Stimulated activated CD4-positive, alpha-beta T cell treated with anti-CD3 and anti-CD28 coated beads, Interleukin-1b, Interleukin-23, amount 100 ng/mL, for 48 hours (primary cell): ENCODE results near the gene ALG12.

Source experiments
- DNase-seq: peaks from one replicate; pipeline ENCODE4 v3.0.0-alpha.2; 2020

ALG12 gene

DNA sequence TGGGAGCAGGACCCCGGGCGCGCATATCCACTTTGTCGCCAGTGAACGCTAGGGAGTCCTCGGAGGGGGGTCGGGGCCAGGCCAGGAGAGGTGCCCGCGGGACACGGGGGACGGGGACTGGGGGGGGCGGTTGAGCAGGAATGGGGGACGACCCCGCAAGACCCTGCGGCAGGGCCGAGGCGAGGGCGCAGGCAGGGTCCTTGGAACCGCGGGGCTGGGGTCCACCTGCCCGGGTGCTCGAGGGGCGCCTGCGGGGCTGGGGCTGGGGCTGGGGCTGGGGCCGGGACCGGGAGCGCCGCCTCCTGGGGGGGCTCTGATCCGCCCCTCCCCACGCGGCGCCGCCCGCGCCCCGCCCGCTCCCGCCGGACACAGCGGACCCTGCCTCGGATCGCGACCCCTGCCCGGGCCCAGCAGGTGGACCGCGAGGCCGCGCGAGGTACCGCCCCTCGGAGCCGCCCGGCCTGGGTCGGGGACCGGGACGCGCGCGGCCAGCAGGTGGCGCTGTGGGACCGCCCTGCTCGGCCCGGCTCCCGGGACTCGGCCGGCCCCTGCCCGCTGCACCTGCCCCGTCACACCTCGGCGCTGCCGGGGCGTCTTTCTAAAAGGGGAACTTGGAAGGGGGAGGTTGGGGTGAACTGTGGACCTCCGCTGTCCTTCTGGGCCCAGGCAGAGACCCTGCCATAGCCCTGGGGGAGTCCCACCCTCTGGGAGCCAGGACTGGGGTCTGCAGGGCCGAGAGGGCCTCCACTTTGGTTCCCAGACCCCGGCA lies 11.2 kb upstream of the ALG12 start:
- DNase-seq: peak; percentile 73

DNA sequence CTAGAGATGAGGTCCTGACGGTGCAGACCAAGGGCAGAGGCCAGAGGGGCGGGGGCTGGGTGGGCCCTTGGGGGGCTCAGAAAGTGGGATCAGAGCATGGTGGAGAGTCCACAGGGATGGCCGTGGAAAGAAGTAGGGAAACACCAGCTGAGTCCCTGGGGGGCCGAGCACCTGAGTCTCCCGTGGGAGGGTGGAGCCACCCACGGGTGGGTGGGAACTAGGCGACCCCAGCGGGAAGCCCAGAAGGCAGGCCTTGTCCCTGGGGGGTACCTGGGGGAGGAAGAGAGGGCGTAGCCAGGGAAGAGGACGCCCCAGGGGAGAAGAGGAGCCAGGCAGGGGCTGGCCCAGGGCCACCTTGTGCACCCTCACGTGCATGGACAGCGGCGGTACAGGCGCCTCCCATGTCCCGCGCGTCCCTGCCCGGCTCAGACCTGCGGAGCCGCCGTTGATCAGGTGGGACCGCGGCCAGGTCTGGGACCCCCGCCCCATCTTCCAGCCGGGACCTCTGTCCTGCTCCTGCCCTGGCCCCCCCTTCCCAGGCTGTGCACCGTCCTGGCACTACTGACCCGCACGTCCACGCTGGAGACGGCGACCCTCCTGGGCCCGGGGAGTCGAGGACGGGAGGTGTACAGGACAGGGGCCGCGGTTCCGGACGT lies 10.4 kb upstream of the ALG12 start:
- DNase-seq: no peak

DNA sequence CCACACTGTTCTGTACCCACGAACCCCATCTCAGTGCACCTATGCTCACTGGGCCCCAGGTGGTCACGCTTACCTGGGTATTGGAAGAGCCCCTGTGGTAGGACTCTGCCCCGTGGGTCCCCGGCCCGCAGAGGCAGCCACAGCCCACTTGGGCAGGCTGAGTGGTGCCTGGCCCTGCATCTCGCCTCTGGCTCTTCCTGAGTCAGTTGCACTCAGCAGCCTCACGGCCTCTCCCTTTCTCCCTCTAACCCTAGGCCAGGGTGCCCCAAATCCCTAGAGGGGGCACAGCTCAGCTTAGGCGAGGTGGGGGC lies 9.9 kb upstream of the ALG12 start:
- DNase-seq: no peak

DNA sequence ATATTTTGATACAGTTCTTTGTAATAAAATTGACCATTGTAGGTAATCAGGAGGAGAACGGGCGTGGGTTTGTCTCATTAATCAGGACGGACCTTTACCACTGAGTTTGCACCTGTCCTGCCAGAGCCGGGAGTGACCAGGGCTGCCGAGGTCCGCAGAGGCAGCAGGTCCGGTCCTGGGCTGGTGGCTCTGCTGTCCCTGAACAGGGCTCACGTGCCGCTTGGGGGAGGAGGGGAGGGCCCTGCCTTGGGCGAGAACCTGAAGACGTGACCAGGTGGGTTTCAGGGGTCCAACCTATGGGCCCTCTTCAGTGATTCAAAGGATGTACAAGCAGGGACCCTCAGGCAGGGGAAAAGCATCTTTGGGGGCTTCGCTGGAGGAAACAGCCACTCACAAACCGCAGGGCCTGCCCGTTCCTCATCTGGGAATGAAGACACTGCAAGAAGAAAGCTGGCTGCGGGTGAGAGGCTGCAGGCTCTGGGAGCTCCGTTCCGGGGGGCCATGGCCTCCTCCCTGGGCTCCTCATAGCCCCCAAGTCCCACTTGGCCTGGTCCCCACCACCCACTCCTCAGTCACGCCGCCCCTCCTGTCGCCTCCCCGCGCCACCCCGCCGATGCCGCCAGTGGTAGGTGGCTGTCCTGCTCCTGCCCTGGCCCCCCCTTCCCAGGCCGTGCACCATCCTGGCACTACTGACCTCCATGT lies 9.4 kb upstream of the ALG12 start:
- DNase-seq: no peak

DNA sequence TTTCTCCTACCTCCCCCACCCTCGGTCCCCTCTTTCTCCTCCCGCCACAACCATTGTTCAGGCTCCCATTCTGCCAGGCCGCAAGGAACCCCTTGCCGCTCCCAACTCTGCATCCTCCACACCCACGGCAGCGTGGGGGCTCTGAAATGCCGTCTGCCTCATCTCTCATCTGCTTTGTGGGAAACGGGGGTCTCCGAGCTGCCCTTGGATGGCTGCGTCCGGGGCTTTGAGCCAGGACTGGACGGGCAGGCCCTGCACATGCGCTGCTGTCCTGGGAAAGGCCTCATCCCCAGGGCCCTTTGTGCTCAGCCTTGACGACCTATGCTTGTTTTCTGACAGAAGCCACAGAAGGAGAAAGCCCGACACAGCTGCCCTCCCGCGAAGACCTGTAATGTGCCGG lies 8.7 kb upstream of the ALG12 start:
- no peak for DNase-seq

DNA sequence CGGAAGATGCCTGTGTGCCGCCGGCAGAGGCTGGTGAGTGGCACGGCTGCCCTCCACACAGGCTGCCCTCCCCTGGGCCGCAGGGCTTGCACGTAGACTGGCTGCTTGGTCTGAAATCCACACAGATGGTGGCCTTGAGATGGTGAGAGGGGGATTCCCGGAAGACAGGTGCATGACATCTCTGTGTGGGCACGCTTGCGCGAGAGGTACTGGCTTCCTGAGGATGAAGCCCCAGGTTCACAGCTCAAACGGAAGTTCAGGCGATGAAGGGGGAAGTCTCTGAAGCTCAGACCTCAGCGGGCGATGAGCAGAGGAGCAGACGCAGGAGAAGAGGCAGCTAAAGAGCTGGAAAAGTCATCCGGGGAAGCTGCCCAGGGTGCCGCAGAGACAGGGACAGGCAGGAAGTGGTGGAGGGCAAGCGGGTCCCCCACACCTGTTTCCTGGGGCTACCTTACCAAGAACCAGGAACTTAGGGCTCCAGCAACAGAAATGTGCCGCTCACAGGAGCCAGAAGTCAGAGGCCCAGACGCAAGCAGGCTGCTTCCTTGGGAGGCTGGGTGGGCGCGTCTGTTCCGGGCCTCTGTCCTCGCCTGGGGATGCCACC lies 7.4 kb upstream of the ALG12 start:
- peak; percentile 71 for DNase-seq

DNA sequence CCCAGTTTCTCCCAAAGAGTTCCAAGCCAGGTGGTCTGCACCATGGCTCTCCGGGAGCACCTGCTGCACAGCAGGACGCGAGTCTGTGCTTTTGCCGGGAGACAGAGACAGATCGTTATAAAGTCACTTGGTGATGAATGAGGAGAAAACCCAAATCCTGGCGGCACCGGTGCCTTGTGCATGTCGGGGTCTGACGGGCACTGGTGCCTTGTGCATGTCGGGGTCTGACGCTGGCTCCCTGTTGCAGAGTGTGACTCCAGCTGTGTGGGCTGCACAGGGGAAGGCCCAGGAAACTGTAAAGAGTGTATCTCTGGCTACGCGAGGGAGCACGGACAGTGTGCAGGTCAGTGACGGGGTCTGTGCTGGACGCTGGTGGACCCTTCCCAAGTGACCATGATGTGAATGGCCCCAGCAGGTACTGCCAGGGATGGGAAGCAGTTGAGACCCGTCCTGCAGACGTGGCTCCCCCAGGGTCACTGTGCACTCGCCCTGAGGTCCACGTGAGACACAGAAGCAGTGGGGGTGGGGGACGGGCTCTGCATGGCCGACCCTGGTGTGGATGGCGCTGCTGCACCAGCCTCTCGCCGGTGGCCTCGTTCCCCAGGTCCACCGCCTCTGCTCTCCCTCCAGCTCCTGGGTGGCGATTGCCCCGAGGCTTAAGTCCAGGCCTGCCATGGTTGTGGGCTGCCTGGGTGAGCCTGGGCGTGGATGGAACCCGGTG lies 6.0 kb upstream of the ALG12 start:
- DNase-seq: no peak

DNA sequence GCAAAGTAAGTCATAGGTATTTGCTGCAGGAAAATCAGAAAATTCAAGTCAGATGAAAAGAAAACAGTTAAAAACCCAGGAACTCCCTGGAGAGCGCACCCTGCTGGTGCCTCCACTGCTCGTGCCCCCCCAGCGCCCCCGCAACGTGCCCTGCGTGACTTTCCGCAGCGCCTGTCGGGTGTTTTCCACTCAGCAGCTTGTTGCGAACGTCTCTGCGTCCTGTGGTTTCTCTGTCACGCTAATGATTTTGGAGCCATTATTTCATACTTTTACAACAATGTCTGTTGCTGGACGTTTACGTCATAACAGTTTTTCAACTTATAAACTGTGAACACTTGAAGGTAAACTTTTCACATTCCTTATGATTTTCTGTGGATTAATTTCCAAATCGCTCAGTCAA lies 5.2 kb upstream of the ALG12 start:
- no peak for DNase-seq

DNA sequence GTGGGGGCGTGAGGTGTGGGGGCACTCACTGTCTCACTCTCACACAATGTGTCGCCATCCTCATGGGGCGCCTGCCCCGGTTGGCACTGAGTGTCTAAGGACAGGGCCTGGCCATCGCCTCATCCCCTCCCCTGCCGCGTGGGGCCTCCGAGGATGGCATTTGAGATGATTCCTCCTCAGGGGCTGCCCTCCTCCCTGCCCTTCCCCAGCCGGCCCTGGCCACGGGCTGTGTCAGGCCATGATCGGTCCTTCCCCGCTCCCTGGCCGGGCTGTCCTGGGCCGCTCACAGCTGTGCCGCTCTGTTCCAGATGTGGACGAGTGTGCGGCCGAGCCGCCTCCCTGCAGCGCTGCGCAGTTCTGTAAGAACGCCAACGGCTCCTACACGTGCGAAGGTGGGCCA lies 4.7 kb upstream of the ALG12 start:
- no peak for DNase-seq

DNA sequence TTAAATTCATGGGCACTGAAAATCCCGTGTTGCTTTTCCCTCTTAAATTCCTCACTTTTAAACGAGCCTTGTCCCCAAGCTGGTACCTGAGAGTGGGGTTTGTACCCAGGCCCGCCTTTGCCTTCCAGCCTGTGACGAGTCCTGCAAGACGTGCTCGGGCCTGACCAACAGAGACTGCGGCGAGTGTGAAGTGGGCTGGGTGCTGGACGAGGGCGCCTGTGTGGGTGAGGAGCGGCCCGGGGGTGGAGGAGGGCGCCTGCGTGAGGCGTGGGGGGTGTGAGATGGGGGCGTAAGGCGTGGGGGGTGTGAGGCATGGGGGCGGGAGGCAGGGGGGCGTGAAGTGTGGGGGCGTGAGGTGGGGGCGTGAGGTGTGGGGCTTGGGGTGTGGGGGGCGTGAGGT lies 4.2 kb upstream of the ALG12 start:
- DNase-seq: no peak

DNA sequence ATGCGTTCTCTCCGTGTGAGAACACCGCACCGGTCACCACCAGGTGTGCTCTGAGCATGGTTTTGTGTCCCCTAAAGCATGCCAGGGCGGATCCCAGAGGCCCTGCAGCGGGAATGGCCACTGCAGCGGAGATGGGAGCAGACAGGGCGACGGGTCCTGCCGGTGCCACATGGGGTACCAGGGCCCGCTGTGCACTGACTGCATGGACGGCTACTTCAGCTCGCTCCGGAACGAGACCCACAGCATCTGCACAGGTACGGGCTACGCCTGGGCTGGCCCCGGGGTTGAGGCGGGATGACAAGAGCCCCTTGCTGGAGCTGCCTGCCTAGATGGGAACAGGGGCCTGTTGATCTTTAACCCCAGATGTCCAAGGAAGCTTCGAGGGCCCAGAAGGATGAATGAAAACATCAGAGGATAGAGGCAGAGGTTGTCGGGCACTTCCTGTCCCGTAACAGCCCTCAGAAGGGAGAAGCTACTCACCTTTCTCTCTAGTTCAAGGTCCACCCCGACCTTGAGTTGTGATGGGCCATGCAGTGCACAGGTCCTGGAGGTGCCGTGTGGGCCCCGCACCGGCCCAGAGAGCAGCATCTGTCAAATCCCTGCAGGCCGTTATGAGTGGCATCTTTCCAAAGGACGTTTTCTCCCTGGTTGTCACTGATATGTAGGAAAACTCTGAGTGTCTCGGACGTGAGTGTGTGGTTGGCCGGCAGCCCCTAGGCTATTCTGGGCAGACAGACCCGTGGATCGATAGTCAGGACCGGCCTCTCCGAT lies 3.5 kb upstream of the ALG12 start:
- DNase-seq: no peak

DNA sequence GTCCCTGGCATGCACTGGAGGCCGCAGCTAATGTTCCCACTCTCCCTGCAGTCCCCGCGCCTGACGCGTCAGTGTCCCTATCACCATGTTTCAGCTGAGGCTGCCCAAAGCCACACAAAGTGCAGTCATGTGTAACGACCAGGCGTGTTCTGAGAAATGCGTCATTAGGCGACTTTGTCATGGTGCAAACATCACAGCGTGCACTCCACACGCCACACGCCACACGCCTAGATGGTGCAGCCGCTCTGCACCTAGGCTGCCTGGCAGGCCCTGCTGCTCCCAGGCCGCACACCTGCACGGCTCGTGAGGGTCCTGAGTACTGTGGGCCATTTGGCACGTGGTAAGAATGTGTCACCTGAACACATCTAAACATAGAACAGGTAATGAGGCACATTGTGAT lies 2.6 kb upstream of the ALG12 start:
- DNase-seq: no peak

DNA sequence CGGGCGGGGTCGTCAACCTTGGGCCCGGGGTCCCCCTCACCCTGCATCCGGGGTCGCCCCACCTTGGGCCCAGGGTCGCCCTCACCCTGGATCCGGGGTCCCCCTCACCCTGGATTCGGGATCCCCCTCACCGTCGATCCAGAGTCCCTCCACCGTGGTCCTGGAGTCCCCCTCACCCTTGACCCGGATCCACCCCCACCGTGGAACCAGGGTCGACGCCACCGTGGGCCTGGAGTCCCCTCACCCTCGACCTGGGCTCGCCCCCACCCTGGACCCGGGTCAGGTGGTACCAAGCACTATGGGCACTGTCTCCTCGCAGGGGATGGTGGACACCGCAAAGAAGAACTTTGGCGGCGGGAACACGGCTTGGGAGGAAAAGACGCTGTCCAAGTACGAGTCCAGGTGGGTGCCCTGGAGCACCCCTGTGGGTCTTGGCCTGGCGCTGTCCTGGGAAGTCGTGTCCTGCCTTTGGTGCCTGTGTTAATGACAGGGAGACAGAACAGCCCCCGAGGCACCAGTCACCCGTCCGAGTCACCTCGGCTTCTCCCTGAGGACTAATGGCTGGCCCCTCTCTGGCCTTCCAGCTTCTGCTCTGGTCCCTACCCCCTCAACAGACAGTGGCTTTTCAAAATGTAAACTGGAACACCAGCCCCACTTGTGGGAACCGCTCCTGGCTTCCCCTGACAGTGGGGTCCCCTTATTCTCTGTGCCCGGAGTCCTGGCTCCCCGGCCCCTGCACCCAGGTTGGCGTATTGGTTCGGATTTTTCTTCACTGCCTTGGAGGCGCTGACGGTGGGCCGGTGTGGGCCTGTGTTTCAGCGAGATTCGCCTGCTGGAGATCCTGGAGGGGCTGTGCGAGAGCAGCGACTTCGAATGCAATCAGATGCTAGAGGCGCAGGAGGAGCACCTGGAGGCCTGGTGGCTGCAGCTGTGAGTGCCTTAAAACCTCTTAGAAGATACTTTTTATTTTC lies 958 bp upstream of the ALG12 start:
- no peak for DNase-seq

DNA sequence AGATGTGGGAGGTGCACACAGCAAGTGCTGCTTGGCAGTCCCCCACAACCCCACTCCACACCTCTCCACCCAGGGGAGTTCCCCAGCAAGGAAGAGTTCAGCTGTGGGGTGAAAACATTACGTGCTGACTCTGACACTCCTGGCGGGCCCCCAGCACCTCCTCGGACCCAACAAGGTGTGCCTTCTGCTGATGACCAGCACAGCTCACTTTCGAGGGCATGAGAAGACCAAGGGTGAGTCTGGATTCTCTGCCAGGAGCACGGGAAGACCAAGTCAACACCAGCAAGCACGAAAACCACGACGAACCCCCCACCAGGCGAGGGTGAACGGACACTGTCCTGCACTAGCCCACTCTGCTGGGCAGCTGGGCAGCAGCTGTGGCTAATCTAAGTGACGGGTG lies 1.4 kb downstream of the ALG12 start:
- DNase-seq: no peak

DNA sequence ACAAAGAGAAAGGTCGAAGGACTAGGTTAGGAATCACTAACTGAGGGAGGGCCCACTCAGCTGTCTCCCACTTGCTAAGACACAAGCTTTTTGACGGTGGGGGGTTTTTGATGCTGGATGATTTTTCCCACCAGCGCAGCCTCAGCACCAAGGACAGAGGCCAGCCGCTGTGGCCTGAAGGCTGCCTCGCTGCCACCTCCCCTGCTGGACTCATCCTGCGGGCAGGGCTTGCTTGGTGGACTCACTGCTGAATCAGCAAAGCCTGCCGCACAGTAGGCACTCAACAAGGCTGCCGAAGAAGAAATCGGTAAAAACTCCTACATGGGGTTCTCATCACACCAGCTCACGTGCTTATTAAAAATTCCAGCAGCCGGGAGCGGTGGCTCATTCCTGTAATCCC lies 2.6 kb downstream of the ALG12 start:
- no peak for DNase-seq

DNA sequence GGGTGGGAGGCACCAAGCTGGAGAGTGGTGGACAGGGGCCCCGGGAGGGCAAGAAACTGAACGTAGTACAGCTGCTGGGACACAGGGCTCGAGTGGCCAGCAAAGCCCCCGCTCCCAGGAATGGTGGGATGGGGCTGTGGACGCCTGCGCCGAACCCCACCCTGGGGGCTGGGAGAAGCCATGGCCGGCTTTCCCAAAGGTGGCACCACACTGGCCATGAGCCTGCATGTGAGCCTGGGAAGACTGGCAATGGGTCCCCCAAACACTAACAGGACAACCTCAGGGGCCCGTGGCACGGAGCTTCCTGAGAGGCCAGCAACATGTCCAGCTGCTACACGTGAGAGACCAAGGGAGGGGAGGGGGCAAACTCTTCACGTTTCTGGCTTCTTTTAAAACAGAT lies 4.0 kb downstream of the ALG12 start:
- DNase-seq: no peak

DNA sequence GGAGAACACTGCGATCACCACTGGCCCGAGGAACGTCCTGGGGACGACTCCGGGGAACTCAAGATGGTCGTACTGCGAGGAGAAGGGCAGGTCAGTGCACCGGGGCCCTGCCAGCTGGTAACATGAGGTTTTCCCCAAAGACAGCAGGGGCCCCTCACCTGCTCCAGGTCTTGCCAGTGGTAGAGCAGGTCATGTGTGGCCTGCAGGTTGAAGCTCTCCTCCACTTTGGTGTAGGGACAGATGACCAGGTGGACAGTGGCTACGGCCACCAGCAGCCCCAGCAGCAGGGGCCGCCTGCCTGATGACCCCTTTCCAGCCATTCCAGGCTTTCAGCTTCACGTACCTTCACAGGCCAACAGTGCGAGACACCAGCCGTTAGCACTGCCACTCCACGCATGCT lies 4.8 kb downstream of the ALG12 start:
- no peak for DNase-seq

DNA sequence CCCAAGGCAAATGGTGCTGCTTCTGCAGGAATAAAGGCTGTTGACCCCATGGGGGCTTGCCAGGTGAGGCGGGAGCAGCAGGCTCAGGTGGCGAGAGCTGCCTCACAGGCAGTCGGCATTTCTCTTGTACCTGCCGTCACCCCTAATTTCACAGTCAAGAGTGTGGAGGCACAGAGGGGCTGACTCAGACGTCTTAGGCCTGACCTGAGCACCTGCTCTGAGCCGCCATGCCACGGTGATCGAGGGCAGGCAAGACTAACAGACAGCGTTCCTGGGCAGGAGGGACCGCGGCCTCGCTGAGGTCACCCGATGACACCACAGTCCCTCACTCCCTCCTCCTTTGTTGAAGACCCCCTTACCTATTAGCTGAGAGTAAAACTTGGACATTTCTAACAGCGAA lies 5.2 kb downstream of the ALG12 start:
- no peak for DNase-seq

DNA sequence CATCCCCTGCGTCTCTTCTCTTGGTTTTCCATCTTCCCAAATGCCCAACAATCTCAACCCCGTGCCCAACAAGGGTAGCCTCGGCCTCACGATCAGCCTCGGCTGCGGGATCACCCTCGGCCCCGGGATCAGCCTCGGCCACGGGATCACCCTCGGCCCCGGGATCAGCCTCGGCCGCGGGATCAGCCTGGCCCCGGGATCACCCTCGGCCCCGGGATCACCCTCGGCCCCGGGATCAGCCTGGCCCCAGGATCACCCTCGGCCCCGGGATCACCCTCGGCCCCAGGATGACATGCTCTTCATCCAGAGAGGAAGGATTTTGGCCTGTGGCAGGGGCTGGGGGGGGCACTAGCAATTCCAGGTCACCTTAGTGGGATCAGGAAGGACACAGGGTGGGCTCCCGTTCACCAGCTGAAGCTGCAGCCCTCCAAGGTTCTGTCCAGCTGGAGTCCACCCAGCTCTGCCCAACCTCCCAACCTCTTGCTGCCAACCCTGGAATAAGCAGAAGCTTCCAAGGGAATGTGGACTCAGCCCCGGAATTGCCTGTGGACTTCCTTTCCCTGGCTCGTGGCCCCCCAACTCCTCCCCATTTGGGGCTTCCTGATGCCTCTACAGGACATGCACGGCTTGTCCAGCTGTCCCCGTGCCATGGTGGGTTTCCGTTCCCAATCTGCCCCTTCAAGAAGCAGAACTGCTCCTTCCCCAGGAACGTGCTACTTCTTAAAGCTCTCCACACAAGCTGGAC lies 6.2 kb downstream of the ALG12 start:
- no peak for DNase-seq
